IPS-20b (cell line): ENCODE data around the gene NKX2-3.

ENCODE experiments used
- H3K27ac ChIP-seq: one replicate; pipeline ENCODE4 v1.5.1; 2013; ENCODE audit warnings: low read length
- H3K27me3 ChIP-seq: 2 replicates; pipeline ENCODE4 v1.6.1; 2013; ENCODE audit warnings: mild to moderate bottlenecking, low read length, inconsistent platforms; ENCODE audit not compliant: insufficient read depth
- H3K36me3 ChIP-seq: 2 replicates; pipeline ENCODE4 v1.6.1; 2013; ENCODE audit warnings: low read depth, mild to moderate bottlenecking, inconsistent platforms, low read length, moderate library complexity; ENCODE audit not compliant: insufficient read depth
- H3K4me1 ChIP-seq: 2 replicates; pipeline ENCODE4 v1.6.1; 2013; ENCODE audit warnings: mild to moderate bottlenecking, control low read depth, inconsistent platforms, low read length, moderate library complexity; ENCODE audit not compliant: insufficient read depth
- H3K4me3 ChIP-seq: 2 replicates; pipeline ENCODE4 v1.5.1; 2013; ENCODE audit warnings: mild to moderate bottlenecking, low read length, inconsistent platforms
- H3K9ac ChIP-seq: 2 replicates; pipeline ENCODE4 v1.6.1; 2013; ENCODE audit warnings: low read depth, mild to moderate bottlenecking, inconsistent platforms, low read length, moderate library complexity
- H3K9me3 ChIP-seq: 2 replicates; pipeline ENCODE4 v1.6.1; 2013; ENCODE audit warnings: mild to moderate bottlenecking, low read depth, low read length, inconsistent platforms; ENCODE audit not compliant: insufficient read depth

The NKX2-3 gene

DNA sequence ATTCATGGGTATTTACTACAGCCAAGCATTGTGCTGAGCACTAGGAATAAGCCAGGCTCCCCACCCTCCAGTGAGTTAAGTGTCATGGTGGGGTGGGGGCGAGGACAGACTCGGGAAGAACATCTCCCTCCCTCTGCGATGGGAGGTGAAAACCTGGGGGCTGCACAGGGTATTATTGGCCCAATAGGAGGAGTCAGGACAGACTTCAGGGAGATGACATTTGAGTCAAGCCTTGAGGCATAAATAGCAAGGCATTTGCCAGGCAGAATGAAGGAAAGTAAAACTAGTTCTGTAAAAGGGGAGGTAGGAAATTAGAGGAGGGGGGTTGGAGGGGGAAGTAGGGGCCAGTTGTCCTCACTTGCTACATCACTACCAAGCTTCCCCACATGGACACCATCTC lies 18.9 kb downstream of the NKX2-3 start:
- H3K4me3 ChIP-seq, result no peak overlapping the region
- H3K27me3 ChIP-seq, result peaks cover 61% of the 10 kb centered on the region
- H3K4me1 ChIP-seq, result peaks cover 10% of the 10 kb centered on the region
- H3K27ac ChIP-seq, result no peak overlapping the region
- H3K9me3 ChIP-seq, result no peaks in the 10 kb centered on the region
- no peaks in the 10 kb centered on the region for H3K36me3 ChIP-seq
- H3K9ac ChIP-seq, result no peak overlapping the region

DNA sequence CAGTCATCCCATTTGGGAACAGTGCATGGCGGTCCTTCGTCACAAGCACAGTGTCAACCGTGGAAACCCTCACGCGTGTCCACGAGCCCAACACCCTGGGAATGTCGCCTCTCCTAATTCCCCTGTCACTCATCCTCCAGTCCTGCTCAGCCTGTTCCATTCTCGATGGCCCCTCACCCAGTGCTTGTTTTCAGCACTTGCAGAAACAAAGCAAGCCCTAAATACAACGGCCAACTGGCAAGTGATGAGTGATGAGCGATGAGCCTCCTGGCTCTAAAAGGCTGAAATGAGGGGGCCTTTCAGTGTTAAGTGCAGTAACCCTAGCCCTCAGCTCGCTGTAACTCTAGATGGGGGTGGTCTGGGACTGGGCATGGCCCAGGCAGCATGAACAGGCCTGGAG lies 22.6 kb downstream of the NKX2-3 start:
- Histone ChIP-seq H3K9ac (no peak overlapping the region), H3K4me3 (no peak overlapping the region), H3K36me3 (no peaks in the 10 kb centered on the region), H3K9me3 (no peaks in the 10 kb centered on the region), H3K27me3 (peaks cover 31% of the 10 kb centered on the region; the same call in 1 of the 2 replicates), H3K4me1 (peaks cover 10% of the 10 kb centered on the region), H3K27ac (no peak overlapping the region)

DNA sequence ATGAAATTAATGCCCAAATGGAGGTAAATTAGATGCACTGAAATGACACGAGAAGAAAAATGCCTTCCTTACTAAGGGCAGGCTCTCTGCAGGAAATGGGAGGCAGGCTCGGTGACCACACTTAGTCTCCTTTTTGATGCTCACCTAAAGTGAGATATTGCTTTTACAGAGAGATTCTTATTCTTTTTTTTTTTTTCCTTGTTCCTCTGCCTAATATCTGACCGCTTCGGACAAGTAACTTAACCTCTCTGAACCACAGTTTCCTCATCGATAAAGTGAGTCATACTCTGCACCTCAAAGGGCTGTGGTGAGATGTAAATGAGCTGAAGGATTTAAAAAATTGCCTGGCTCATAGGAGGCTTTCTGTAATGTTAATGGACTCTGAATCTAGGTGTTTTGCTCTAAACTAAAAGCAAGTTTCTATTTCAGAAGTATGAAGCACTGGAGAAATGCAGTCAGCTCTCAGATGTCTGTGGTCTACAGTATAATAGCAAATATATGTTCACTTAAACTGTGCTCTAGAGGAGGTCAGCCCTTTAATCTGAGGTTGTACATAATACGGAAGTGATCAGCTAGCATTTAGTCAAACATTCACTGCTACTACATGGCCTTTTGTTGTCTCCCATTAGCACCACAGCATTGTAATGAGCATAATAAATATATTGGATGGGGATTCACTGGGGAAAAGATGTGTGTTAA lies 23.2 kb downstream of the NKX2-3 start:
- Histone ChIP-seq H3K27ac (no peak overlapping the region), H3K9me3 (no peaks in the 10 kb centered on the region), H3K4me3 (no peak overlapping the region), H3K9ac (no peak overlapping the region), H3K36me3 (no peaks in the 10 kb centered on the region), H3K27me3 (peaks cover 29% of the 10 kb centered on the region; the same call in 1 of the 2 replicates), H3K4me1 (peaks cover 6% of the 10 kb centered on the region)

- Histone ChIP-seq H3K4me1 (peaks cover 6% of the 10 kb centered on the region), H3K4me3 (no peak overlapping the region), H3K27me3 (peaks cover 24% of the 10 kb centered on the region; the same call in 1 of the 2 replicates), H3K9ac (no peak overlapping the region), H3K36me3 (no peaks in the 10 kb centered on the region), H3K9me3 (no peaks in the 10 kb centered on the region), H3K27ac (no peak overlapping the region)
These were observed 24.3 kb downstream of the NKX2-3 start for GRCh38 chr10:99557044-99557443.

GRCh38 chr10:99558708-99559107 lies 26.0 kb downstream of the NKX2-3 start:
- Histone ChIP-seq H3K9ac (no peak overlapping the region), H3K4me3 (no peak overlapping the region), H3K9me3 (no peaks in the 10 kb centered on the region), H3K4me1 (peaks cover 6% of the 10 kb centered on the region), H3K27me3 (peaks cover 18% of the 10 kb centered on the region; the same call in 1 of the 2 replicates), H3K36me3 (no peaks in the 10 kb centered on the region), H3K27ac (no peak overlapping the region)

- Histone ChIP-seq H3K27me3 (0 out of 2 replicates have a peak, but pooled peaks cover under 1% of the 10 kb centered on the region), H3K9ac (no peak overlapping the region), H3K4me1 (peaks cover 5% of the 10 kb centered on the region), H3K36me3 (no peaks in the 10 kb centered on the region), H3K27ac (no peak overlapping the region), H3K9me3 (no peaks in the 10 kb centered on the region), H3K4me3 (no peak overlapping the region)
These were observed 27.8 kb downstream of the NKX2-3 start for GRCh38 chr10:99560277-99561126.

DNA sequence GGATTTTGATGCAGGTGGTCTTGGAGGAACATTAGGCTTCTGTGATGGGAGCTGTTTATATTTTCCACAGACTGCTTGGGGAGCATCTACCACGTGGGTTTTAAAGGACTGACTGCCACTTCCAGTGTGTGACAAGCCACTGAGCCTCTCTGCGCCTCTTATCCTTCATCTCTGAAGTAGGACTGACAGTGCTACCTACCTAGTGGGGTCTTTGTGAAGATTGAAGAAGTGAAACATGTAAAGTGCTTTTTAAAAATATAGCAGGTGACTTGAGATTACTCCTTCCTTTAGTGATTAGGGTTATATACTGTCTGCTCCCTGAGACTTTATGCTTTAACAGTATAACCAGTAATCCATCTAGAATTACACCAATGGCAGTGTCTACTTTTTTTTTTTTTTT lies 29.9 kb downstream of the NKX2-3 start:
- no peak overlapping the region for H3K9ac ChIP-seq

DNA sequence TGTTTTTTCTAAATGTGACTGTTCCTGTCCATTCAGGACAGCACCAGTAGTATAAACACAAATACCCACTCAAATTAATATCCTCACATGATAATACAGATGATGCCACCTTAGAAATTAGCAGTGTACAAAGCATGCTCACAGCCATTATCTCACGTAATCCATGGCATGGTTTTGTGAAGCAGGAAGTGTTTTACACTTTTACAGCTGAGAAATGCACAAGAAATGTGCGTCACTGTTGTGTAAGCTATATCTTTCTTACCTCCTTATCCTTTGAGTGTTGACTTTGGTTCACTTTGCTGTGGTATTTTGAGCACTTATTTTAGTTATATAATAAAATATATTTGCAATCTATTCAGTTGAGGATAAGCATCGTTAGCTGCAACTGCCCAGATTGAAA lies 31.6 kb downstream of the NKX2-3 start:
- Histone ChIP-seq H3K27ac (no peak overlapping the region), H3K9ac (no peak overlapping the region), H3K4me3 (no peak overlapping the region), H3K4me1 (peaks cover 3% of the 10 kb centered on the region; the same call in 1 of the 2 replicates), H3K9me3 (no peaks in the 10 kb centered on the region), H3K27me3 (no peaks in the 10 kb centered on the region), H3K36me3 (no peaks in the 10 kb centered on the region)

More for the DNA sequence above, 29.9 kb downstream of the NKX2-3 start:
- Histone ChIP-seq H3K36me3 (no peaks in the 10 kb centered on the region), H3K9me3 (no peaks in the 10 kb centered on the region), H3K4me3 (no peak overlapping the region), H3K27ac (no peak overlapping the region), H3K27me3 (no peaks in the 10 kb centered on the region), H3K4me1 (no peaks in the 10 kb centered on the region)

DNA sequence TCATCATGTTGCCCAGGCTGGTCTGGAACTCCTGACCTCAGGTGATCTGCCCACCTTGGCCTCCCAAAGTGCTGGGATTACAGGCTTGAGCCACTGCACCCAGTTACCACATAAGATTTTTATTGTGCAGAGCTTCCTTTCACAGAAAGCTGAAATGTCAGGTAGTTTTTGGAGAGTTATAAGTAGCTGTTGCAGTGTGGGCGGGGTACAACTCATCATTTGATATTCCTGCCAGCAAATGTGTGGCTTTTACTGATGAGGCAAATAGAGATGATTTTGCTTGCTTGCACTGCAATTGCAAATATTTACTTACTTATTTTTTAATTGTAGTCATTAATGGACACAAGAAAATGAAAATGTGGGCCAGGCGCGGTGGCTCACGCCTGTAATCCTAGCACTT lies 32.4 kb downstream of the NKX2-3 start:
- H3K4me3 ChIP-seq, result no peak overlapping the region
- H3K9ac ChIP-seq, result no peak overlapping the region
- H3K27me3 ChIP-seq, result no peaks in the 10 kb centered on the region
- no peaks in the 10 kb centered on the region for H3K36me3 ChIP-seq
- H3K9me3 ChIP-seq, result no peaks in the 10 kb centered on the region
- no peak overlapping the region for H3K27ac ChIP-seq
- peaks cover 3% of the 10 kb centered on the region; the same call in 1 of the 2 replicates for H3K4me1 ChIP-seq

- Histone ChIP-seq H3K9me3 (no peaks in the 10 kb centered on the region), H3K27me3 (no peaks in the 10 kb centered on the region), H3K4me3 (no peak overlapping the region), H3K36me3 (no peaks in the 10 kb centered on the region), H3K9ac (no peak overlapping the region), H3K27ac (no peak overlapping the region), H3K4me1 (peaks cover 3% of the 10 kb centered on the region; the same call in 1 of the 2 replicates)
These were observed 36.7 kb downstream of the NKX2-3 start for GRCh38 chr10:99569253-99569939.

GRCh38 chr10:99569961-99570360 lies 37.2 kb downstream of the NKX2-3 start:
- Histone ChIP-seq H3K9ac (no peak overlapping the region), H3K4me1 (peaks cover 3% of the 10 kb centered on the region; the same call in 1 of the 2 replicates), H3K4me3 (no peak overlapping the region), H3K27ac (no peak overlapping the region), H3K9me3 (no peaks in the 10 kb centered on the region), H3K27me3 (no peaks in the 10 kb centered on the region), H3K36me3 (no peaks in the 10 kb centered on the region)
